ENCODE data around the gene TTC17. TPM values are rescaled to one million over a fixed set of nuclear protein-coding genes. Genes with fewer than 3 reads are reported as not detected.

Gene TTC17
- polyA plus RNA-seq, 3 donors, result 34.7 to 82.5 (median 40.8) TPM

GRCh38 chr11:43443811-43444210 is 85.1 kb downstream of the TTC17 start:
- Histone ChIP-seq H3K4me1 (ENCODE audit: control insufficient read depth in 1 of 2, insufficient read depth in 2 of 2, low read length in 2 of 2) (no peaks in the 10 kb centered on the region), H3K79me2 (ENCODE audit: insufficient read depth, low read length) (no peaks in the 10 kb centered on the region), H3K27ac (ENCODE audit: low read depth in 1 of 2, low read length in 2 of 2) (no peak overlapping the region), H3K27me3 (ENCODE audit: control insufficient read depth in 2 of 2, insufficient read depth in 2 of 2, low read length in 2 of 2) (no peaks in the 10 kb centered on the region), H3K4me2 (replicated peaks; ENCODE audit: extremely low read depth, low read length, poor library complexity, severe bottlenecking) (no peak overlapping the region), H3K9ac (ENCODE audit: insufficient read depth, low read length, poor library complexity, severe bottlenecking) (no peak overlapping the region), H2AFZ (ENCODE audit: insufficient read depth, low read depth, low read length, poor library complexity, severe bottlenecking) (no peak overlapping the region), H3K9me3 (replicated peaks in 1 of 2; ENCODE audit: control insufficient read depth in 1 of 2, insufficient read depth in 1 of 2, low read length in 2 of 2) (no peaks in the 10 kb centered on the region), H3K4me3 (replicated peaks in 1 of 3; ENCODE audit: low read depth in 2 of 3, low read length in 3 of 3) (no peak overlapping the region), H3K36me3 (replicated peaks in 1 of 2; ENCODE audit: control insufficient read depth in 1 of 2, insufficient read depth in 2 of 2, low read length in 2 of 2) (peaks cover 84 to 98% of the 10 kb centered on the region in 2 donors), H4K20me1 (ENCODE audit: insufficient read depth, low read length) (no peaks in the 10 kb centered on the region)
- no peaks in the 10 kb centered on the region for H3K9me3 Mint-ChIP-seq
- TF ChIP-seq CTCF (IDR thresholded peaks at IDR 0.05), result no peak
- peaks cover 76 to 88% of the 10 kb centered on the region in 2 donors for H3K36me3 Mint-ChIP-seq
- intact Hi-C loops (cut with micrococcal nuclease), result no loop called here
- WGBS (ENCODE audit: insufficient coverage), result no CpG with 5 or more reads among the region's 4 CpGs
- no peaks in the 10 kb centered on the region for H3K4me1 Mint-ChIP-seq
- no peak overlapping the region for H3K4me3 Mint-ChIP-seq
- peak overlapping the region in 1 of 7 donors; percentile 9 for H3K27ac Mint-ChIP-seq
- no peak for DNase-seq
- H3K27me3 Mint-ChIP-seq (ENCODE audit: low read depth in 3 of 3), result no peaks in the 10 kb centered on the region

GRCh38 chr11:43447151-43447550 is 88.4 kb downstream of the TTC17 start:
- Mint-ChIP-seq H3K36me3 (peaks cover 79 to 87% of the 10 kb centered on the region in 2 donors), H3K4me3 (no peak overlapping the region), H3K27ac (peak overlapping the region in 1 of 7 donors; percentile 28), H3K4me1 (no peaks in the 10 kb centered on the region), H3K27me3 (ENCODE audit: low read depth in 3 of 3) (peaks cover 0 to 2% (median 0%) of the 10 kb centered on the region in 3 donors), H3K9me3 (no peaks in the 10 kb centered on the region)
- Histone ChIP-seq H3K4me1 (ENCODE audit: control insufficient read depth in 1 of 2, insufficient read depth in 2 of 2, low read length in 2 of 2) (no peaks in the 10 kb centered on the region), H2AFZ (ENCODE audit: insufficient read depth, low read depth, low read length, poor library complexity, severe bottlenecking) (no peak overlapping the region), H4K20me1 (ENCODE audit: insufficient read depth, low read length) (no peaks in the 10 kb centered on the region), H3K9ac (ENCODE audit: insufficient read depth, low read length, poor library complexity, severe bottlenecking) (no peak overlapping the region), H3K4me2 (replicated peaks; ENCODE audit: extremely low read depth, low read length, poor library complexity, severe bottlenecking) (no peak overlapping the region), H3K4me3 (replicated peaks in 1 of 3; ENCODE audit: low read depth in 2 of 3, low read length in 3 of 3) (no peak overlapping the region), H3K36me3 (replicated peaks in 1 of 2; ENCODE audit: control insufficient read depth in 1 of 2, insufficient read depth in 2 of 2, low read length in 2 of 2) (peaks cover 96 to 100% of the 10 kb centered on the region in 2 donors), H3K9me3 (replicated peaks in 1 of 2; ENCODE audit: control insufficient read depth in 1 of 2, insufficient read depth in 1 of 2, low read length in 2 of 2) (no peaks in the 10 kb centered on the region), H3K27me3 (ENCODE audit: control insufficient read depth in 2 of 2, insufficient read depth in 2 of 2, low read length in 2 of 2) (no peaks in the 10 kb centered on the region), H3K79me2 (ENCODE audit: insufficient read depth, low read length) (no peaks in the 10 kb centered on the region), H3K27ac (ENCODE audit: low read depth in 1 of 2, low read length in 2 of 2) (no peak overlapping the region)
- TF ChIP-seq CTCF (IDR thresholded peaks at IDR 0.05), result no peak
- no peak for DNase-seq
- intact Hi-C loops (cut with micrococcal nuclease), result no loop called here

Data from CD14-positive monocyte (primary cell).